K562 (cell line): ENCODE measurements around the gene PRR15L. TPM values are rescaled to one million over a fixed set of nuclear protein-coding genes. Genes with fewer than 3 reads are reported as not detected.

Experiments used
- ATAC-seq: fragments of 200-7000 bp; cut with Tn5 transposase; 3 replicates; pipeline ENCODE4 v1.9.1; 2020; ENCODE audit warnings: moderate library complexity
- BruUV-seq: library from RNA; stranded (reverse); fragments of 400-500 nt; replicated peaks from 2 replicates; lab custom pipeline; 2021; lab: Mats Ljungman, UMichigan
- CTCF ChIA-PET: fragments of 300-600 bp; formaldehyde crosslinking; extraction: SDS; loops from one replicate; lab custom pipeline; 2021; ENCODE audit warnings: low intra/inter-chr PET ratio; lab: Yijun Ruan, JAX
- POLR2A ChIA-PET: fragments of 300-600, 350-650 bp; sonication (Branson Sonifier 250); formaldehyde crosslinking; extraction: SDS; loops from one replicate; lab custom pipeline; 2021; ENCODE audit warnings: antibody characterized with exemption, inconsistent platforms; lab: Yijun Ruan, JAX
- DNase-seq, 4 experiments: peaks; one replicate each; pipeline versions ENCODE4 v3.0.0 to v3.0.0-alpha.2; 2011 to 2018; ENCODE audit warnings: low spot score in 3 of 4, mixed read lengths in 3 of 4; ENCODE audit errors: extremely low read depth in 1 of 4
- FAIRE-seq: peaks from 2 replicates; lab custom pipeline; 2011; peaks lifted over from hg19 to GRCh38; lab: Jason Lieb, UNC
- H2AFZ ChIP-seq: 2 replicates; pipeline ENCODE4 v1.6.0; 2011; ENCODE audit warnings: low read depth, low read length, control low read depth, inconsistent platforms
- H3K27ac ChIP-seq: fragments of 200-600 bp; 3 replicates; pipeline ENCODE4 v1.8.0; 2011; ENCODE audit warnings: low read depth, mild to moderate bottlenecking, control low read depth, inconsistent platforms, low read length, moderate library complexity, mixed read lengths; ENCODE audit errors: extremely low read depth
- H3K27me3 ChIP-seq, 2 experiments: fragments of 300-600 bp in 1 of 2; 2 replicates in 1 of 2; 3 replicates in 1 of 2; pipeline versions ENCODE4 v1.6.0 to v1.8.0; 2011; ENCODE audit warnings: inconsistent platforms in 2 of 2, low read length in 2 of 2, mild to moderate bottlenecking in 1 of 2, mixed read lengths in 1 of 2, moderate library complexity in 1 of 2; ENCODE audit not compliant: control insufficient read depth in 2 of 2, insufficient read depth in 2 of 2
- H3K36me3 ChIP-seq: fragments of 300-600 bp; 3 replicates; pipeline ENCODE4 v1.8.0; 2011; ENCODE audit warnings: mild to moderate bottlenecking, low read length, inconsistent platforms; ENCODE audit not compliant: control insufficient read depth, insufficient read depth
- H3K4me1 ChIP-seq, 2 experiments: fragments of 200-600 bp in 1 of 2; replicated peaks in 1 of 2; 2 replicates in 1 of 2; 3 replicates in 1 of 2; pipeline versions ENCODE4 v1.5.1 to v1.8.0; 2011; ENCODE audit warnings: inconsistent platforms in 2 of 2, low read length in 2 of 2, mild to moderate bottlenecking in 1 of 2, mixed read lengths in 1 of 2, moderate library complexity in 1 of 2; ENCODE audit not compliant: control insufficient read depth in 2 of 2, insufficient read depth in 2 of 2
- H3K4me2 ChIP-seq: 2 replicates; pipeline ENCODE4 v1.6.1; 2011; ENCODE audit warnings: low read length, control low read depth, inconsistent platforms, mixed read lengths; ENCODE audit not compliant: insufficient read depth
- H3K4me3 ChIP-seq: fragments of 200-600 bp; sonication (generic), shearing (Covaris generic); 2 replicates; pipeline ENCODE4 v1.5.1; 2016; ENCODE audit warnings: control low read depth, inconsistent platforms
- H3K79me2 ChIP-seq: fragments of 200-600 bp; 3 replicates; pipeline ENCODE4 v1.8.0; 2011; ENCODE audit warnings: low read length, inconsistent platforms; ENCODE audit not compliant: control insufficient read depth, insufficient read depth
- H3K9ac ChIP-seq, 2 experiments: 2 replicates each; pipeline versions ENCODE4 v1.6.0 to v1.6.1; 2011; ENCODE audit warnings: low read depth in 2 of 2, low read length in 2 of 2, control low read depth in 1 of 2, inconsistent platforms in 1 of 2, mild to moderate bottlenecking in 1 of 2, mixed read lengths in 1 of 2; ENCODE audit not compliant: insufficient read depth in 1 of 2
- H3K9me1 ChIP-seq: one replicate; pipeline ENCODE4 v1.6.0; 2011; ENCODE audit warnings: inconsistent platforms, mild to moderate bottlenecking, low read length, moderate library complexity; ENCODE audit not compliant: control insufficient read depth, insufficient read depth
- H3K9me3 ChIP-seq: replicated peaks from 2 replicates; pipeline ENCODE4 v1.5.1; 2011; ENCODE audit warnings: low read depth, low read length, inconsistent platforms; ENCODE audit not compliant: control insufficient read depth, insufficient read depth
- H4K20me1 ChIP-seq: replicated peaks from 2 replicates; pipeline ENCODE4 v1.6.1; 2011; ENCODE audit warnings: low read length, inconsistent platforms, mixed read lengths; ENCODE audit not compliant: control insufficient read depth, insufficient read depth
- CREB1 ChIP-seq, 2 experiments: sonication (generic) in 1 of 2; formaldehyde crosslinking in 1 of 2; IDR thresholded peaks; 2 replicates each; pipeline versions ENCODE4 v1.6.1 to v1.8.0; 2012 to 2022; ENCODE audit warnings: inconsistent platforms in 1 of 2, mild to moderate bottlenecking in 1 of 2, missing genetic modification reagents in 1 of 2, moderate library complexity in 1 of 2
- IRF9 ChIP-seq: fragments of 450-650 bp; IDR thresholded peaks from 2 replicates; pipeline ENCODE4 v1.6.1; 2016; ENCODE audit warnings: missing biosample characterization, missing genetic modification characterization
- KLF10 ChIP-seq: fragments of 250-450 bp; sonication (Bioruptor Pico); IDR thresholded peaks from 2 replicates; pipeline ENCODE4 v1.6.1; 2021; ENCODE audit warnings: matching md5 sums
- MAFK ChIP-seq: IDR thresholded peaks from 2 replicates; pipeline ENCODE4 v1.6.1; 2011; ENCODE audit warnings: low read length, improper control_type of control experiment
- MBD2 ChIP-seq: sonication (generic); IDR thresholded peaks from 2 replicates; pipeline ENCODE4 v1.6.1; 2016; ENCODE audit warnings: low read depth, borderline replicate concordance
- THAP7 ChIP-seq: fragments of 250-450 bp; sonication (Bioruptor Pico); IDR thresholded peaks from 2 replicates; pipeline ENCODE4 v1.5.0; 2021
- ZNF449 ChIP-seq: fragments of 250-450 bp; sonication (Bioruptor Pico); IDR thresholded peaks from 2 replicates; pipeline ENCODE4 v1.8.0; 2022; ENCODE audit warnings: moderate library complexity, mild to moderate bottlenecking, inconsistent platforms
- WGBS: fragments of 100-300 bp; shearing (Covaris generic); methylation state at CpG from one replicate; pipeline ENCODE4 v1.1.6; 2016; ENCODE audit warnings: low coverage, mixed read lengths; ENCODE audit not compliant: insufficient coverage; ENCODE audit errors: missing lambda C conversion rate; 5-methylcytosine and 5-hydroxymethylcytosine counted together
- in situ Hi-C: fragments of 300-500 bp; cut with MboI; formaldehyde crosslinking; loops from 4 replicates; pipeline ENCODE4 v1.15.0; 2018; ENCODE audit warnings: inconsistent platforms, mixed read lengths
- intact Hi-C: fragments of 100-400 bp; cut with micrococcal nuclease; formaldehyde crosslinking; loops from 2 replicates; pipeline ENCODE4 v1.14.2; 2022
- polyA plus RNA-seq, 8 experiments: library from polyadenylated mRNA; depleted of rRNA in 4 of 8; stranded (reverse) in 5 of 8; unstranded in 3 of 8; fragments of >200 nt; fragmentation: Nextera tagmentation in 2 of 8; fragmentation: Illumina TruSeq in 1 of 8; extraction: Ambion mirVana in 2 of 8; extraction: Trizol in 1 of 8; gene quantifications; 2 replicates each; pipeline versions ENCODE4 v1.2.1 to v1.2.3, GENCODE V29; 2011 to 2014; ENCODE audit warnings: inconsistent platforms in 1 of 8, missing spikeins in 1 of 8
- total RNA-seq, 7 experiments: library from RNA; depleted of rRNA in 6 of 7; stranded (reverse); fragments of >200 nt in 6 of 7; fragmentation: Illumina TruSeq in 2 of 7; extraction: Trizol in 2 of 7; gene quantifications; 2 replicates each; pipeline versions ENCODE4 v1.2.1 to v1.2.3, GENCODE V29; 2011 to 2021; ENCODE audit warnings: low replicate concordance in 1 of 7
- TF ChIP-seq, protein P1 (sequence below): fragments of 250-450 bp; sonication (Bioruptor Pico); IDR thresholded peaks from 2 replicates; pipeline ENCODE4 v1.9.0; 2021; ENCODE audit warnings: mild to moderate bottlenecking, inconsistent platforms

Gene PRR15L
- total and polyA plus RNA-seq, 9 of the 15 experiments (the other 6 are each of a cell fraction or from before 2014, with no cell fraction given): 0.03 TPM; not detected in 8

GRCh38 chr17:47941246-47942095 lies 16.2 kb downstream of the PRR15L start, which contains the start of gene PNPO (continued):
- TF ChIP-seq CREB1 (IDR thresholded peaks at IDR 0.05) (peak; percentile 41; the same call in 1 of the 2 replicates), CREB1 (CRISPR knock-in tag; IDR thresholded peaks at IDR 0.05) (peak; percentile 24; the same call in 1 of the 2 replicates), MBD2 (peak; percentile 97), THAP7 (CRISPR knock-in tag) (no peak)
- TF ChIP-seq, all 486 proteins: peak for 129

DNA sequence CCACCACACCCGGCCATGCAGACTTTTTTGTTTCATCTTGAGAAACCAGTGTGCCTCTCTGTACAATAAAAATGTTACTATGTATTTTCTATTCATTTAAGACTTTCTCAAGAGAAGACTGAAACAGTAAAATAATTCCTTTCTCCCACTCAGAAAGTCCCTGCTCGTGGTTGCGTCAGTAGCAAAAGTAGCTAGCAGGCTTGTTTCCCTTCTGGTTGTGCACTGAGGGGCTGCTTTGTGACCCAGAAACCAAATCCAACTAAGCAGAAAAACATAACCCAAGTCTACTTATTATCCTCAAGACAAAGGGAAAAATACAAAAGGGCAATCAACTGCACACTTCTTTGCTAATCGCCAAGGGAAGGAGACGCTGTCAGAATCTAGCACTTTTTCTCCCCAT lies 19.7 kb downstream of the PRR15L start:
- DNase-seq: no peak
- Histone ChIP-seq H4K20me1 (no peaks in the 10 kb centered on the region), H3K9ac (peak overlapping the region; percentile 12 to 19; a peak in 2 of 4 replicates), H3K36me3 (peaks cover 3% of the 10 kb centered on the region; the same call in 1 of the 3 replicates), H3K4me3 (no peak overlapping the region), H3K79me2 (peaks cover 33% of the 10 kb centered on the region), H3K9me1 (no peaks in the 10 kb centered on the region), H3K27me3 (no peaks in the 10 kb centered on the region), H3K4me2 (peak overlapping the region; percentile 26; the same call in 1 of the 2 replicates), H2AFZ (no peak overlapping the region), H3K4me1 (peaks cover 53 to 61% of the 10 kb centered on the region in 2 experiments), H3K27ac (peak overlapping the region; percentile 32; the same call in 1 of the 3 replicates), H3K9me3 (no peaks in the 10 kb centered on the region)
- TF ChIP-seq MAFK (no peak), KLF10 (CRISPR knock-in tag) (no peak), ZNF449 (CRISPR knock-in tag) (no peak), IRF9 (tag) (no peak)
- TF ChIP-seq, protein P1, sequence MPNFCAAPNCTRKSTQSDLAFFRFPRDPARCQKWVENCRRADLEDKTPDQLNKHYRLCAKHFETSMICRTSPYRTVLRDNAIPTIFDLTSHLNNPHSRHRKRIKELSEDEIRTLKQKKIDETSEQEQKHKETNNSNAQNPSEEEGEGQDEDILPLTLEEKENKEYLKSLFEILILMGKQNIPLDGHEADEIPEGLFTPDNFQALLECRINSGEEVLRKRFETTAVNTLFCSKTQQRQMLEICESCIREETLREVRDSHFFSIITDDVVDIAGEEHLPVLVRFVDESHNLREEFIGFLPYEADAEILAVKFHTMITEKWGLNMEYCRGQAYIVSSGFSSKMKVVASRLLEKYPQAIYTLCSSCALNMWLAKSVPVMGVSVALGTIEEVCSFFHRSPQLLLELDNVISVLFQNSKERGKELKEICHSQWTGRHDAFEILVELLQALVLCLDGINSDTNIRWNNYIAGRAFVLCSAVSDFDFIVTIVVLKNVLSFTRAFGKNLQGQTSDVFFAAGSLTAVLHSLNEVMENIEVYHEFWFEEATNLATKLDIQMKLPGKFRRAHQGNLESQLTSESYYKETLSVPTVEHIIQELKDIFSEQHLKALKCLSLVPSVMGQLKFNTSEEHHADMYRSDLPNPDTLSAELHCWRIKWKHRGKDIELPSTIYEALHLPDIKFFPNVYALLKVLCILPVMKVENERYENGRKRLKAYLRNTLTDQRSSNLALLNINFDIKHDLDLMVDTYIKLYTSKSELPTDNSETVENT (CRISPR knock-in tag): no peak
- no peak for ATAC-seq
- in situ Hi-C loops: no loop called here
- POLR2A ChIA-PET: interaction anchor here (3.4 kb wide), 1 partner anchor 9 kb away, joined by 18 read pairs; no protein-coding TSS in a partner anchor
- BruUV-seq: no TSS peak
- no peak for FAIRE-seq
- 73% methylated on average over 5 of the region's 5 CpGs for whole genome bisulfite sequencing
- CTCF ChIA-PET: no interaction called here
- intact Hi-C loops: no loop called here
